GM21717 (cell line): ENCODE measurements around the gene ECPAS.
A peak's percentile ranks its signal among the peaks of the same experiment; 100 is the strongest.
"Not testable (repeated sequence)": the region's sequence is repeated elsewhere in the genome, so short reads cannot be mapped to it uniquely, and the experiment has no call there.

Experiments used
- ATAC-seq: cut with Tn5 transposase; IDR thresholded peaks from one replicate; pipeline ENCODE4 v1.9.1; 2021; ENCODE audit warnings: mild to moderate bottlenecking, moderate library complexity; ENCODE audit not compliant: unreplicated experiment

ECPAS gene, protein sequence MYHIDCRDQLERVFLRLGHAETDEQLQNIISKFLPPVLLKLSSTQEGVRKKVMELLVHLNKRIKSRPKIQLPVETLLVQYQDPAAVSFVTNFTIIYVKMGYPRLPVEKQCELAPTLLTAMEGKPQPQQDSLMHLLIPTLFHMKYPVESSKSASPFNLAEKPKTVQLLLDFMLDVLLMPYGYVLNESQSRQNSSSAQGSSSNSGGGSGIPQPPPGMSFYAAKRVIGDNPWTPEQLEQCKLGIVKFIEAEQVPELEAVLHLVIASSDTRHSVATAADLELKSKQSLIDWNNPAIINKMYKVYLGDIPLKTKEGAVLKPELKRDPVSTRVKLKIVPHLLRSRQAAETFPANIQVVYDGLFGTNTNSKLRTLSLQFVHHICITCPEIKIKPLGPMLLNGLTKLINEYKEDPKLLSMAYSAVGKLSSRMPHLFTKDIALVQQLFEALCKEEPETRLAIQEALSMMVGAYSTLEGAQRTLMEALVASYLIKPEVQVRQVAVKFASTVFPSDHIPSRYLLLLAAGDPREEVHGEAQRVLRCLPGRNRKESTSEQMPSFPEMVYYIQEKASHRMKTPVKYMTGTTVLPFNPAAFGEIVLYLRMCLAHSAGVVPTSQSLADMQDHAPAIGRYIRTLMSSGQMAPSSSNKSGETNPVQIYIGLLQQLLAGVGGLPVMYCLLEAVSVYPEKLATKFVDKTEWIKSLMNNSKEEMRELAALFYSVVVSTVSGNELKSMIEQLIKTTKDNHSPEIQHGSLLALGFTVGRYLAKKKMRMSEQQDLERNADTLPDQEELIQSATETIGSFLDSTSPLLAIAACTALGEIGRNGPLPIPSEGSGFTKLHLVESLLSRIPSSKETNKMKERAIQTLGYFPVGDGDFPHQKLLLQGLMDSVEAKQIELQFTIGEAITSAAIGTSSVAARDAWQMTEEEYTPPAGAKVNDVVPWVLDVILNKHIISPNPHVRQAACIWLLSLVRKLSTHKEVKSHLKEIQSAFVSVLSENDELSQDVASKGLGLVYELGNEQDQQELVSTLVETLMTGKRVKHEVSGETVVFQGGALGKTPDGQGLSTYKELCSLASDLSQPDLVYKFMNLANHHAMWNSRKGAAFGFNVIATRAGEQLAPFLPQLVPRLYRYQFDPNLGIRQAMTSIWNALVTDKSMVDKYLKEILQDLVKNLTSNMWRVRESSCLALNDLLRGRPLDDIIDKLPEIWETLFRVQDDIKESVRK (N-terminal part only)

DNA sequence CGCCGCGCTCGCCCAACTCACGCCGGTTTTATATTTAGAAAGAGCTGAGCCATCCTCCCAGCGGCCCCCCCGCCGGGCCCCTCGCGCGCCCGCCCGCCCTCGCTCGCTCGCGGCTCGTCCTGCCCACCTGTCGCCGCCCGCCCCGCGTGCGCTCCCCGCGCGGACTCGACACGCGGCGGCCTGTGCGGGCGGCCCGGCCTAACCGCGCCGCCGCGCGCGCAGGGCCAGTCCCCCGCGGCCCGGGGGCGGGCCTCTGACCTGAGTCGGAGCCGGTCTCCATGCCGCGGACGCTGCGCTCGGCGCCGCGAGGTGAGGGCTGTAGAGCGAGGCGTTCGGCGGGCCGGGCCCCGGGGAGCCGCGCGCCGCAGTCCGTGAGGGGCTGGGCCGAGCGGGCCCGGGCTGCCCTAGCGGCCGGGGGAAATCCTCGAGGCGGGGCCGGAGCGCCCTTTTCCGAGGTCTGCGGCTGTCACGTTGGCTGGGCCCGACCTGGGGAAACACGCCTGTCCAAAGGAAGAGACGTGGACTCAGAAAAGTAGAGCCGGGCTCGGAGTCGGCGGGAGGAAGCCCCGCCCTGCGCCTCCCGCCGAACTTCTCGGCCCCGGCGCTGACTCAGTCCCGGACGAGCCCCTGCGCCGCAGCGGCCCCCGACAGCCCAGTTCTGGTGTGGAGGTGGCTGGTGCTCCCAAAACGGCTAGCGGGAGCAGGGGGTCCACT, at the start of gene ECPAS:
Gene ECPAS, minus strand, starts transcription at position 526 of the 714 bp plus-strand sequence. CDS start 11,465 bp downstream, outside the sequence.
- ATAC-seq = peak; percentile 57

DNA sequence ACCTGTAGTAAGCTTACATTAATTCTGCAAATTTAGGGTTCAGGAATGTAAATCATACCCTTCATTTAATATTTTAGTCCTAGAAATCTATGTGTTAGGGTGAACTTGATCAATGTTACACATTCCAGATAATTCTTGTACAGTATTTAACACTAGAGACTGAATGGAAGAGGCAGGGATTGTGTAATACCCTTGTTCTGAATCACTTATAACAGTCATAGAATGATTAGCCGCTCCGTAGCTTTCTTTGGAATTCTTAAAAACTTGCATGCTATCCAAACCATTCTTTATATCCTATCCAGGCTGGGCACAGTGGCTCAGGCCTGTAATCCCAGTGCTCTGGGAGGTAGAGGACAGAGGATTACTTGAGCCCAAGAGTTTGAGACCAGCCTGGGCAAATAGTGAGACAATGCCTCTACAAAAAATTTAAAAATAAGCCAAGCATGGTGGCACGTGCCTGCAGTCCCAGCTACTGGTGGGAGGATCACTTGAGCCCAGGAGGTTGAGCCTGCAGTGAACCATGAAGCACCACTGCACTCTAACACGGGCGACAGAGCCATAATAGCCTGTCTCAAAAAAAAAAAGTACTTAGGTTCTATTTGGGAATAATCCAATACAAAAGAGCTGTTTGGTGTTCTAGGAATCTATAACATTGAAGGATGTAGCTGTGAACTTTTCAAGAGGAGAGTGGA, 49.1 kb upstream of the ECPAS start:
- no peak for ATAC-seq

DNA sequence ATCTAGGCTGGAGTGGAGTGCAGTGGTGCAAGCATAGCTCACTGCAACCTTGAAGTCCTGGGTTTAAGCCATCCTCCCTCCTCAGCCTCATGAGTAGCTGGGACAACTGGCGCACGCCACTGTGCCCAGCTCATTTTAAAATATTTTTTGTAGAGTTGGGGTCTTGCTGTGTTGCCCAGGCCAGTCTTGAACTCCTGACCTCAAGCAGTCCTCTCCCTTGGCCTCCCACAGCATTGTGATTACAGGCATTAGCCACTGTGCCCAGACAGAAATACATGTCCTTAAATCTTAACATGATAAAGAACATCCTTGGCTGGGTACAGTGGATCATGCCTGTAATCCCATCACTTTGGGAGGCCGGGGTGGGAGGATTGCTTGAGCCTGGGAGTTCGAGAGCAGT, 47.5 kb upstream of the ECPAS start:
- no peak for ATAC-seq

DNA sequence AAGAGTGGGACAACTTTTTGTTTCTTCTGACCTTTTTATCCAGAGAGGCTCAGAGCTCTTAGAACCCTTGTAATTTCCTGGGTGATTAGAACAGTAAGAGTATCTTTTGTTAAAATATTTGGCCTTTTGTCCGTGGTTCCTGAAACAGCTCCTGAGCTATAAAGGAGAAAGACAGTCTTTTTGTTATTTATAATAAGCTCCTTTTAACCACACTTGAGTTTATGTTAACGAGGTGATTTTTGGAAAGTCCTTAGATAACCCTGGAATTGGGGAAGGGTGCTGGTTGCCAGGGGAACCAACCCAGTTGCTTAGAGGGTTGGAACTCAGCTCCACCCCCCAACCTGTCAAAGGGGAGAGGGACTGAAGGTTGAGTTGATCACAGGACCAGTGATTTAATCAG, 45.6 kb upstream of the ECPAS start:
- ATAC-seq = no peak

DNA sequence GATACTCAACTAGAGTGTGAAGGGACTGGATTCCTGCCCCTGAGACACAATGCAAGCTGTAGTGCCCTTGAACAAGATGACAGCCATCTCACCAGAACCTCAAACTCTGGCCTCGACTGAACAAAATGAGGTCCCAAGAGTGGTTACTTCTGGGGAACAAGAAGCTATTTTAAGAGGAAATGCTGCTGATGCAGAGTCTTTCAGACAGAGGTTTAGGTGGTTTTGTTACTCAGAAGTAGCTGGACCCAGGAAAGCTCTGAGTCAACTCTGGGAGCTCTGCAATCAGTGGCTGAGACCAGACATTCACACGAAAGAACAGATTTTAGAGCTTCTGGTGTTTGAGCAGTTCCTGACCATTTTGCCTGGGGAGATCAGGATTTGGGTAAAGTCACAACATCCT, 43.2 kb upstream of the ECPAS start:
- ATAC-seq = no peak

DNA sequence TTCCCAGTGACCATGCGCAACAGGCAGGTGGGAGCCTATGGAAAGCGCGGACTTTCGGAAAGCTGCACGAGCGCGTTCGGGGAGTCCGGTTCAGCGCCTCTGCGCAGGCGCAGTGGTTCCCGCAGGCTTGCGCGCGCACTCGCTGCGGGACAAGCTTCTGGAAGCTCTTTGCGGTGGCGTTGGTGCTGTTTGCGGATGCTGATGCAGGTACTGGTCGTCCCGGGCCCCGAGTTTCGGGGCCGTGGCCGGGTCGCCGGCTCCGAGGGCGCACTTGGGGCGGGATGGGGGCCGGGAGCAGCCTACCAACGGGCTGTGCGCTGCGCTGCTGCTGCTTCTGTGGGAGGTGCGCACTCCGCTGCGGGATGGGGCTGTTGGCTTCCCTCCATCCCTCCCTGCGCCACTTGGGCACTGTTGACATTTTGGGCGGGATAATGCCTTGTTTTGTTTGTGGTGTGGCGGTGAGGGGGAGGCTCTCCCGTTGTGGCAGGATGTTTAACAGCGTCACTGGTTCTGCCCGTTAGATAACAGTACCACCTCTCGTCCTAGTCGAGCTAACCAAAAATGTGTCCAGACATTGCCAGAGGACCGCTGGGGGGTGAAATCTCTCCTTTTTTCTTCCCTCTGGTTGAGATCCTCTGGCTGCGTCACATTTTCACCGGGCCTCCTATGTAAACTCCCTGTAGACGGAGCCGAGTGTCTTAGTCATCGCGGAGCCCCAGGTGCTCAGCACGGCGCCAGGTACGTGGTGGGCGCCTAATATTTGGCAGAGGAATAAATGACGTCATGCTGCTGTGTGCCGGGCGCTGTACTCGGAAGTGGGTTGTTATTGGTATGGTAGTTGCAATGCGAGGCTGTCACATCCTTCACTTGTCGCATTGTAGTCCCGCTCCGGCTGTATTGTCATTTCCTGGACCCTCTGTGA, 41.1 kb upstream of the ECPAS start, which contains the start of gene ZNF483:
Gene ZNF483, plus strand, starts transcription at position 124 of the 922 bp plus-strand sequence. CDS start 2,217 bp downstream, outside the sequence.
- no peak for ATAC-seq

DNA sequence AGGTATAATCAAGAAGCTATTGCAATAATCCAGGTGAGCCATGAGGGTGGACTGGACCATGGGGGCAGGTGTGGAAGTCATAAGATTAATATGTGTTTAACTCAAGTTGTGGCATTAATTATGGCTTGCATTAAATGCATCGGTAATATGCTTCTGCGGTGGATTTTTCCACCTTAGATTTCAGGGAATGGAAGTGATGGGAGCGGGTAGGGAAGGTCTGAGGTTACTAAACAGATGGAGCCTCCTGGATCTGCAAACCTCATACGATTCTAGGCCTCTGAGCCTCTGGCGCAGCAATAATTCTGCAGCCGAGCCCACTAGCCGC, 40.5 kb upstream of the ECPAS start:
- ATAC-seq = no peak

DNA sequence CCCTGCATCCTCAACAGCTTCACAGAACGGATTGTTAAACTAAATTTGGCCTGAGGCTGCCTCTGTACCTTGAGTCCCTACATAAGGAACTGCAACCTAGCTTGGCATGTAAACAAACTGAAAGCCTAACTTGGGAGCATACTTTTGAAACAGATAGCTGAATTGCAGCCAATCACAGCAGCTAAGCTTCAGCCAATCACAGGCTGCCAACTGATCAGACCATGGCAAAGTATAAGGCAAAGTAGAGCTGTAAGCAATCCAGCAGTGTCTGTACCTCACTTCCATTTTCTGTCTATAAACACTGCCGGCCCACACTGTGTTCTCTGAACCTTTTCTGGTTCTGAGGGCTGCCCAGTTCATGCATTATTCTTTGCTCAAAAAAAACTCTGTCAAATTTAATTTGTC, 31.9 kb upstream of the ECPAS start:
- no peak for ATAC-seq

DNA sequence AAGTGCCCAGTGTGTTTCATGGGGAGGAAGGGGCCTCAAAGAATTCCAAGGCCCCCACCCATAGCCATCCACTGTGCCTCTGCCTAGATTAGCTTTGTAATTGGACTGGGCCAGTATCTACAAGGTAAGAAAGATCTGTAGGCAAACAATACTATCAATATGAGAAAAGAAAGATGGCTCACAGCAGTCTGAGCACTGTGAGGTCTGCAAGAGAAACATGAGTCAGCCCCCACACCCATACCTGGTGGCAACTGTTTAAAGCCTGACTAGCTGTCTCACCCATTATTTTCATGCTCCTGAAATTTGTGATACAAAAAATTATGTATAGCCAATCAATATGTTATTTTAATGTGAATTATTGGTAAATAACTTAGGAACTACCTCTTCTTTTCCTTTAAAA, 30.8 kb upstream of the ECPAS start:
- ATAC-seq = no peak

DNA sequence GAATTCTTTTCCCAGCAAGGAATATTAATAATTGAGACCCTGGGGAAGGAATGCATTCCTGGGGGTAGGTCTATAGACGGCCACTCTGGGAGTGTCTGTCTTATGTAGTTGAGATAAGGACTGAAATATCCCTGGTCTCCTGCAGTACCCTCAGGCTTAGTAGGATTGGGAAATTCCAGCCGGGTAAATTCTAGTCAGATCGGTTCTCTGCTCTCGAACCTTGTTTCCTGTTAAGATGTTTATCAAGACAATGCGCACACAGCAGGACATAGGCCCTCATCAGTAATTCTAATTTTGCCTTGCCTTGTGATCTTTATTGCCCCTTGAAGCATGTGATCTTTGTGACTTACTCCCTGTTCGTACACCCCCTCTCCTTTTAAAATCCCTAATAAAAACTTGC, 27.4 kb upstream of the ECPAS start:
- ATAC-seq = not testable (repeated sequence)

DNA sequence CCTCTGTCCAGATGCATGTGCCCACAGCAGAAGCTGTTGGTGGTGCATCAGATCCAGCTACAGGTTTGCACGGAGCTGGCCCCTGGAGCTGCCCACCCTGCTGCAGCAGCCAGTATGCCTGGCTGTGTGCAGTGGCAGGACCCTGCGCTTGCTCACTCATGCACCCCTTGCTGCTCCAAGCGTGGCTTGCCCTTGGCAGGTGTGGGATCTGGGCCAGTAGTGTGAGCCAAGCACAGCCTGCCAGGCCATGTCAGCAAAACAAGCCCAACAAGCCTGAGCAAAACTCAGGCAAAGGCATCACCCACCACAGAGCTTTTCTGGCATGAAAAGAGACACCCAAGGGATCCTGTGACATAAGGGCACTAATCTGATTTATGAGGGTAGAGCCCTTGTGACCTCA, 18.3 kb upstream of the ECPAS start:
- ATAC-seq = no peak

DNA sequence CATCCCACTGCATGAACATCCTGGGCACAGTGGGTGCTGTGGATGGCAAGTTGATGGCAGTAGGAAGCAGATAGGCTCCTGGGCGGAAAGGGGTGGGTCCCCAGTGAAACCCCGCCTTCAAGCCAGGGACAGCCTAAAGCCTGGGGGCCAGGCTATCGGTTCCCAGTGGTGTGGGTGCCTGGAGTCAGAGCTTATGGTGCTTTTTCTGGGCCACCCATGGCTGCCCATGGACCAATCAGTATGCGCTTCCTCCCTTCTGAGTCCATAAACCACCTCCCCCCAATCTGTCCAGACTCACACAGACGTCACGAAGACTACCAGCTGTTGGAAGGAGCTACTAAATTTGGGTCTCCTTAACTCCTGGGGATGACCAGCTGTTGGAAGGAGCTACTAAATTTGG, 17.5 kb upstream of the ECPAS start:
- ATAC-seq = no peak

DNA sequence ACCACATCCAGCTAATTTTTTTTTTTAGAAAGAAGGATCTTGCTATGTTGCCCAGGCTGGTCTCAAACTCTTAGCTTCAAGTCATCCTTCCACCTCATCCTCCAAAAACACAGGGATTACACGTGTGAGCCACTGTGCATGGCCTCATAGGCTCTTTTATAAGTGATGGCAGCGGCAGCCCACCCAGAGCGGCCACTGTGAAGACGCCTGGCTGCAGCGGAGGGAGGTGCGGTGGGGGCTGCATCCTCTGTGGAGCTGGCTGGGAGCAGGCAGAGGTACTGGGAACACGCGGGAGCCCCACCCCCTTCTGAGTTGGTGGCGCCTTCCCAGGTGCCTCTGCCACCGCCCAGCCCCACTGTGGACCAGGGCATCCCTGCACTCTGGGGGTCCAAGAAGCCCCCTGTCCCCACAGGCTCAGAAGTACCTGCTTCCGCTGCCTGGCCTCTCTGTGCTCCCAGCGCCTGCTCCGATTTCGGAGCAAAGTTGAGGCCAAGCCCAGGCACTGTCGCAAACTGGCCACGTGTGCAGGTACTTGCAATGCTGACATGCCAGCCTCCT, 16.9 kb upstream of the ECPAS start:
- no peak for ATAC-seq

DNA sequence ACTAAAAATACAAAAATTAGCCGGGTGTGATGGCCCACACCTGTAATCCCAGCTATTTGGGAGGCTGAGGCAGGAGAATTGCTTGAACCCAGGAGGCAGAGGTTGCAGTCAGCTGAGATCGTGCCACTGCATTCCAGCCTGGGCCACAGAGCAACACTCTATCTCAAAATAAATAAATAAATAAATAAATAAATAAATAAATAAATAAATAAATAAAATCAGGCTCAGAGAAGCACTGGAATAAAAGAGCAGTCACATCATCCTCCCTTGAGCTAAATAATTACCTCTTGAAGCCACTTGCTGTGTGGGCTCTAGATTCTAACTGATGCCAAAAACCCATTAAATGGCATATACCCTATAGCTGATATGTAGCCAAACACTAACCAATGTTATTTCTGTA, 13.0 kb upstream of the ECPAS start:
- not testable (repeated sequence) for ATAC-seq

DNA sequence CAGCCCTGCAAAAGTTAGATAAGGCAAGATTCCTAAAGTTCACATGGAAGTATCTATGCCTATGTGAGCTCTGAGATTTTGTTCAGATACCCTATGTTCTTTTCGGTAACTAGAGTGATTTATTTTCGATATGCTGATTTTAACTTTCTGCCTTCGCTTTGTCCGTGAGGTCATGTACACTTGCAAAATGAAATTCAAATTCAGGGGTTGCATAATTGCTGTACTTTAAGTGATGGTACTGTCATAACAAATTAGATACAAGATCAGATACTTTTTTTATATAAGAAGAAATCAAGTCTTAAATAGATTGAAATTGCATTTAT, 350 bp upstream of the ECPAS start:
- peak; percentile 2 for ATAC-seq

DNA sequence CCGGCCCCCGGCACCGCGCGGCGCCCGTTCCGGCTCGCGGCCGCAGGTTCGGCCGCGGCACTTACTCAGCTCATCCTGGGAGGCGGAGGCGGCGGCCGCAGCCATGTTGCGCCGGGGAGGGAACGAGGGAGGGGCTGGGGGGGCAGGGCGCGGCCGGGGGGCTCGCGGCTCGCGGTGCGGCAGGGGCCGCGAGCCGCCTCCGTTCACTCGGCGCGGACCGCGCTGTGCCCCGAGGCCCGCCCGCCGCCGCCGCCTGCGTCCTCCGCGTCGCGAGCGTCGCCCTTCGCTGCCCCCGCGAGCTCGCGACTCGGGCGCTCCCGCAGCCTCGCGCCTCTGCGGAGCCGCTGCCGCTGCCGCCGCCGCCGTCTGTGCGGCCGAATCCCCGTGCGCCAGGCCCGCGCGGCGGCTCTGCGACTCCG, 735 bp downstream of the ECPAS start:
- peak; percentile 34 for ATAC-seq

DNA sequence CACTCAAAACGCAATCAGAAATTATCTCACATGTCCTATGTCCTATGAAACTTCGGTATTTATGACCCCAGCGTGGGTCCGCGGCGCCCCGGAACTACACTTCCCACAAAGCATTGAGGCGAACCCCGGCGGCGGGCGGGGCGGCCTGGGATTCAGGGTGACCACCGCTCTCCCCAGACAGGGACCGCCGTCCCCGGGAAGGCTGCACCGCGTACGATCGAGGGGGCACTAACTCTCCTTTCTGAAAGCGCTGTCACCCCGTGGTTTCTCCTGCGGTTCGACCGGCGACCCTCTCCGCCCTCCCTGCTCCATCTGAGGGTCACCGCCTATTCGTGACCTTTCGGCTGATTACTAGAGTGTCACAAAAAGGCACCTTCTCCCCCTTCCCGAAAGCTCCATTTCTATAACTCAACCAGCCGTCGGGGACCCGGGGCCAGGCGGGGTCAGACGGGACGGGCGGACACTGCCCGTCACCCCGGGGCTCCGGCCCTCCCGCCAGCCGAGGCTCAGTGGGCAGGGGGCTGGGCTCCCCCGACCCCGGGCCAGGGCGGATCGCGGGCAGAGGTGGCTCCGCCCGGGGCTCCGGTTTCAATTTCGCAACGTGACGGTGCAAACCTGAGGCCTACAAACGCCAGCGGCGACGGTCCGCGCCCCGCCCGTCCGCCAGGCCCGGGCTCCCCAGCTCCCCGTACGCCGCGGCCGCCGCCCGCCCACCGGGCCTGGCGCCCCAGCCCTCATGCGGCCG, 1.3 kb downstream of the ECPAS start:
- ATAC-seq = peak; percentile 66
